Measurements from ENCODE around the gene BMAL1.

Gene BMAL1

DNA sequence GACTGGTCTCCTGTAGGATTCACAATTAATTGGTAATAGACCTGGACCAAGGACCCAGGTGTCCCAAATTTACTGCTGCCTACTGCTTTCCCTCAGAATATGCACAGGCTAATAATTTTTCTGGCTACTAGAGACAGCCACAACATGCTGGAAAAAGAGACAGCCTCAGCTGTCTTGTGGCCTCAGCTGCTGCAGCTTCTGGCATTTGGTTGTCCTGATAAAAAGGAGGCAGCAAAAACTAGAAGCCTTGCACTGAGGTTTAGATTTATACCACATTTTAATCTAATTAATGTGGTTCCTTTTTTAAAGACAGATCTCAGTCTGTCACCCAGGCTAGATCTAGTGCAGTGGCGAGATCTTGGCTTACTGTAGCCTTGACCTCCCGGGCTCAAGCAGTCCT, 95.6 kb downstream of the BMAL1 start:
- no peak for DNase-seq (ENCODE audit: low read depth, low spot score)
- ChIA-PET CTCF (interaction anchor here (1.5 to 13.7 kb wide), 2 partner anchors 12 to 14 kb away, joined by 4 to 112 read pairs; no protein-coding TSS in a partner anchor), POLR2A (no interaction called here)
- TF ChIP-seq, protein P1, sequence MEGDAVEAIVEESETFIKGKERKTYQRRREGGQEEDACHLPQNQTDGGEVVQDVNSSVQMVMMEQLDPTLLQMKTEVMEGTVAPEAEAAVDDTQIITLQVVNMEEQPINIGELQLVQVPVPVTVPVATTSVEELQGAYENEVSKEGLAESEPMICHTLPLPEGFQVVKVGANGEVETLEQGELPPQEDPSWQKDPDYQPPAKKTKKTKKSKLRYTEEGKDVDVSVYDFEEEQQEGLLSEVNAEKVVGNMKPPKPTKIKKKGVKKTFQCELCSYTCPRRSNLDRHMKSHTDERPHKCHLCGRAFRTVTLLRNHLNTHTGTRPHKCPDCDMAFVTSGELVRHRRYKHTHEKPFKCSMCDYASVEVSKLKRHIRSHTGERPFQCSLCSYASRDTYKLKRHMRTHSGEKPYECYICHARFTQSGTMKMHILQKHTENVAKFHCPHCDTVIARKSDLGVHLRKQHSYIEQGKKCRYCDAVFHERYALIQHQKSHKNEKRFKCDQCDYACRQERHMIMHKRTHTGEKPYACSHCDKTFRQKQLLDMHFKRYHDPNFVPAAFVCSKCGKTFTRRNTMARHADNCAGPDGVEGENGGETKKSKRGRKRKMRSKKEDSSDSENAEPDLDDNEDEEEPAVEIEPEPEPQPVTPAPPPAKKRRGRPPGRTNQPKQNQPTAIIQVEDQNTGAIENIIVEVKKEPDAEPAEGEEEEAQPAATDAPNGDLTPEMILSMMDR (IDR thresholded peaks at IDR 0.05; ENCODE audit: insufficient read depth, low read length, missing control alignments): no peak
- H3K4me3 ChIP-seq (ENCODE audit: low read depth, low read length): no peak overlapping the region

DNA sequence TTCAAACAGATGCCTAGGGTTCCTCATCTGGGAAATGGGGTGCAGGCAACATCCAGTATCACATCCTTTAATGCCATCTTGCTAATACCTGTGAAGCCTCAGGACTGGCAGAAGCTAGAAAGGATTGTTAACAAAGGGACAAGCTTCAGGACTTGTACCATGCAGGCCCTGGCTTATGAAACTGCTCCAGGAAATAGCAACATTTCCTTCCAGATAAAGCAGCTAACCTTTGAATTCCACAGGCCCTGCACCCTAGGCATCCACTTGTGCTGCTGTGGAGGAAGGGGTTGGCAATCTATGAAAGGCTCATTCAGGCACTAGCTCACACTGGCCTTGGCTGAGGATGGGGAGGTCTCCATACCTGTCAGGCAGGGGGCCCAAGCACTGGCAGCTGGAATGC, 98.2 kb downstream of the BMAL1 start:
- H3K4me3 ChIP-seq (ENCODE audit: low read depth, low read length): no peak overlapping the region
- no peak for DNase-seq (ENCODE audit: low read depth, low spot score)
- ChIA-PET CTCF (interaction anchor here (0.8 to 13.7 kb wide), 4 partner anchors 10 to 167 kb away, joined by 3 to 112 read pairs (median 4); no protein-coding TSS in a partner anchor), POLR2A (no interaction called here)
- TF ChIP-seq, protein P1 (IDR thresholded peaks at IDR 0.05; ENCODE audit: insufficient read depth, low read length, missing control alignments): no peak

DNA sequence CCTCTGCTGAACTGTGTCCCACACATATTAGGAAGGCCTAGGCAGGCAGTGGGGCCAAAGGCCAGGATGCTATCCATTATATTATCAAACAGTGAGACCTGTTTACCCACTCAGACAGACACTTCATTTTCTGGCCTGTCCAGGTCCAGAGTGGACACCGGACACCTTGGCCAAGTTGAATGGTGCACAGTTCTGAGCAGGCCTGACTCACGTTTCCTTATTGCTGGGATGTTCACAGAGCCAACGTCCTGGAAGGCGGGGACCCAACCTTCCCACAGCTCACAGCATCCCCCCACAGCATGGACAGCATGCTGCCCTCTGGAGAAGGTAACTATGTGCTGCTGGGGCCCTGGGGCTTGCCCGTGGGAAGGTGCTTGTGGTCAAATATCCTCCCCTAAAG, 98.8 kb downstream of the BMAL1 start:
- ChIA-PET POLR2A (no interaction called here), CTCF (interaction anchor here (0.8 to 13.7 kb wide), 4 partner anchors 9 to 168 kb away, joined by 3 to 112 read pairs (median 4); no protein-coding TSS in a partner anchor)
- no peak overlapping the region for H3K4me3 ChIP-seq (ENCODE audit: low read depth, low read length)
- TF ChIP-seq, protein P1 (IDR thresholded peaks at IDR 0.05; ENCODE audit: insufficient read depth, low read length, missing control alignments): no peak
- no peak for DNase-seq (ENCODE audit: low read depth, low spot score)

DNA sequence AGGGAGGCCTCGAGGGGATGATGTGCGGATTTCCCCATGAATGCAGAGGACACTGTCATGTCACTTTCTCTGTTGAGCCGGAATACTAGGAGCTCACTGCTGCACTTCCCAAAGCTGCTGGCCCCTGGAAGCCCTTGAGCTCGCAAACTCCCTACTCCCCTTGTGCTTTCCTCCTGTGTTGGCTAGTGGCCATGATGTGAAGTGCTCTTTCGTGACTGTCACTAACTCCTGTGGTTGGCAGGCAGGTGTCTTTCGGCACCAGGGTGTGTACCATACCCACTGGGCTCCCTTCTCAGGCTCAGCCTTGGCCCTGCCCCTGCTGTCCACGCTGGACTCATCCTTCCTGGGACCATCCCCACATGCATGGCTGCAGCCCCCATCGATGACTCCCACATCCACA, 99.2 kb downstream of the BMAL1 start:
- TF ChIP-seq, protein P1 (IDR thresholded peaks at IDR 0.05; ENCODE audit: insufficient read depth, low read length, missing control alignments): no peak
- CTCF ChIA-PET: interaction anchor here (13.7 kb wide), 1 partner anchor 9 kb away, joined by 112 read pairs; no protein-coding TSS in a partner anchor
- no peak overlapping the region for H3K4me3 ChIP-seq (ENCODE audit: low read depth, low read length)
- POLR2A ChIA-PET: no interaction called here
- no peak for DNase-seq (ENCODE audit: low read depth, low spot score)

DNA sequence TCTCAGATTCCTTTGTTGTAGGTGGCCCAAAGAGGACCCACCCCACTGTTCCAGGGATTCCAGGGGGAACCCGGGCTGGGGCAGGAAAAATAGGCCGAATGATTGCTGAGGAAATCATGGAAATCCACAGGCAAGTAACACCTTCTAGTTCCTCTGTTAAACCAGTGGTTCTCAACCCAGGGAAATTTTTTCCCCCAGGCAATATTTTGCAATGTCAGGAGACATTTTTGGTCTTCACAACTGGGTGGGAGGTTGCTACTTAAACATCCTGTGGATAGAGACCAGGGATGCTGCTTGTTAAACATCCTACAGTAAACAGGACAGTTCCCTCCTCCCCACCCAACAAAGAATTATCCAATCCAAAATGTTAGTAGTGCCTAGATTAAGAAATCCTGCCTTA, 100.7 kb downstream of the BMAL1 start:
- ChIA-PET CTCF (interaction anchor here (0.9 to 13.7 kb wide), 4 partner anchors 7 to 167 kb away, joined by 3 to 112 read pairs (median 4); no protein-coding TSS in a partner anchor), POLR2A (no interaction called here)
- no peak overlapping the region for H3K4me3 ChIP-seq (ENCODE audit: low read depth, low read length)
- TF ChIP-seq, protein P1 (IDR thresholded peaks at IDR 0.05; ENCODE audit: insufficient read depth, low read length, missing control alignments): no peak
- DNase-seq (ENCODE audit: low read depth, low spot score): no peak

DNA sequence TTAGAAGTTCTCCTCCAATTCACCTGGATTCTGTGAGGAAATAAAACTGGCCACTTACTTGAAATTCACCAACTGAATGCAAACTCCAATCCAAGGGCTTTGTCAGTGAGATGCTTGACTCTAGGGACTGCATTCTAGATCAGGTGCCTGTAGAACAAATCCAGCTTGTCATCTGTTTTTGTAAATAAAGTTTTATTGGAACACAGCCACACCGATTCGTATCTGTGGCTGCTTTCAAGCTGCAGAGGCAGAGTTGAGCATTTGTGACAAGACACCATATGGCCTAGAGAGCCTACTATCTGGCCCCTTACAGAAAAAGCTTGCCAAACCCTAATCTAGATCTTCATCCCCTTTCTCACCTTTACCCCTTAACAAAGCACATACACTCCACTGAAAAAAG, 103.1 kb downstream of the BMAL1 start:
- DNase-seq (ENCODE audit: low read depth, low spot score): no peak
- H3K4me3 ChIP-seq (ENCODE audit: low read depth, low read length): no peak overlapping the region
- TF ChIP-seq, protein P1 (IDR thresholded peaks at IDR 0.05; ENCODE audit: insufficient read depth, low read length, missing control alignments): no peak
- ChIA-PET POLR2A (no interaction called here), CTCF (interaction anchor here (1.4 to 3.1 kb wide), 3 partner anchors 27 to 170 kb away, joined by 4 to 11 read pairs (median 9); no protein-coding TSS in a partner anchor)

Measured in AG04449 (cell line).